ENCODE measurements around the gene CEACAM21. TPM values are rescaled to one million over a fixed set of nuclear protein-coding genes. Genes with fewer than 3 reads are reported as not detected.

CEACAM21 gene
- polyA plus RNA-seq (2013, experiment 1 of 4), result not detected
- not detected for polyA plus RNA-seq (2013, experiment 2 of 4)
- polyA plus RNA-seq (2013, experiment 3 of 4), result not detected
- not detected for polyA plus RNA-seq (2013, experiment 4 of 4)

DNA sequence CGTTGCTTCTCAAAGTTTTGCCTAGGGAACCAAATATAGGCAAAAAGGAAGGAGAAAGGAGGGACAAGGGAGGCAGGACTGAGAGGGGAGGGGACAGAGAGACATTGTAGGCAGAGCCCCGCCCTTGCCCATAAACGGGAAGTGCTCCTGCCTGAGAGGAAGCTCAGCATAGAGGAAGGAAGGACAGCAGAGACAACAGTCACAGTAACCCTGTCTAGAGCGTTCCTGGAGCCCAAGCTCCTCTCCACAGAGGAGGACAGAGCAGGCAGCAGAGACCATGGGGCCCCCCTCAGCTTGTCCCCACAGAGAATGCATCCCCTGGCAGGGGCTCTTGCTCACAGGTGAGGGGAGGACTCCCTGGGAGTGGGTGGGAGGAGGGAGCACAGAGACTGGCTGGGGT lies at the start of gene CEACAM21:
Gene CEACAM21, plus strand, starts transcription at position 169 of the 400 bp plus-strand sequence. Its CDS starts 109 bp downstream, at position 278.
- Histone ChIP-seq H3K27ac (ENCODE audit: insufficient read depth, low read depth, low read length, poor library complexity, severe bottlenecking) (no peak within 1 kb of the TSS), H3K4me3 (ENCODE audit: insufficient read depth, low read depth, low read length) (no peak within 1 kb of the TSS), H3K27me3 (ENCODE audit: control insufficient read depth, insufficient read depth, low read length, poor library complexity, severe bottlenecking) (peaks cover 17% of the 10 kb centered on the region), H3K4me1 (ENCODE audit: control insufficient read depth, insufficient read depth, low read length) (no peaks in the 10 kb centered on the region), H3K9me3 (ENCODE audit: control insufficient read depth, low read length) (no peaks in the 10 kb centered on the region), H3K36me3 (ENCODE audit: control insufficient read depth, insufficient read depth, low read length) (no peaks in the 10 kb centered on the region)
- WGBS, 2 experiments, result 45 to 47% methylated on average over 4 of the region's 4 CpGs

DNA sequence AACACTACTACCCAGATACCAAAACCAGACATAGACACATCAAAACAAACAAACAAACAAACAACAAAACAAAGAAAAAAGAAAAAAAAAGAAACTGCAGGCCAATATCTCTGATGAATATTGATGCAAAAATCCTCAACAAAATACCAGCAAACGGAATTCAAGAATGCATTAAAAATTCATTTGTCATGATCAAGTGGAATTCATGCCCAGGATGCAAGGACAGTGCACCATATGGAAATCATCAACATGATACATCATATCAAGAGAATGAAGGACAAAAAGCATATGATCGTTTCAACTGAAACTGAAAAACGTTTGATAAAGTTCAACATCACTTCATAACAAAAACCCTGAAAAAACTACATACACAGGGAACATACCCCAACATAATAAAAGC lies 48.9 kb upstream of the CEACAM21 start:
- H3K4me3 ChIP-seq (ENCODE audit: insufficient read depth, low read depth, low read length), result no peak overlapping the region
- H3K4me1 ChIP-seq (ENCODE audit: control insufficient read depth, insufficient read depth, low read length), result no peaks in the 10 kb centered on the region
- no peaks in the 10 kb centered on the region for H3K36me3 ChIP-seq (ENCODE audit: control insufficient read depth, insufficient read depth, low read length)
- H3K27me3 ChIP-seq (ENCODE audit: control insufficient read depth, insufficient read depth, low read length, poor library complexity, severe bottlenecking), result peaks cover 25% of the 10 kb centered on the region
- H3K9me3 ChIP-seq (ENCODE audit: control insufficient read depth, low read length), result no peaks in the 10 kb centered on the region
- H3K27ac ChIP-seq (ENCODE audit: insufficient read depth, low read depth, low read length, poor library complexity, severe bottlenecking), result no peak overlapping the region
- WGBS, 2 experiments, result 89 to 92% methylated on average over 3 of the region's 3 CpGs

DNA sequence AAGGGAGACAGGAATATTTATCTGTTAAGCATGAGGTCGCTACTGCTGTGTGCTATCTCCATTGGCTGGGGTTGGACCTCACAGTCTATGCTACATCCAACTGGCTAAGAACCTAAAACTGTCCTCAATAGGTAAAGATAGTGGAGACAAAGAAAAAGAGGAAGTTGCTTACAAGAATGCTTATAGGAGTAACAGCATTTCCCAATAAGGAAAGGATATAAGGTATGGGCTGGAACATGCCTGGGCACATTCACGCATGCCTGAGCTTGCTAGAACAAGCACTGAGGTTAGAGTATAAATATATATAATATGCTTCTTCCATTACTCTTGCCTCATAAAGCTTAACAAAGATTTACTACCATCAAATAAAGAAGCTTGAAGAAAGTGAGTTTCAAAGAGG lies 47.9 kb upstream of the CEACAM21 start:
- Histone ChIP-seq H3K27me3 (ENCODE audit: control insufficient read depth, insufficient read depth, low read length, poor library complexity, severe bottlenecking) (peaks cover 15% of the 10 kb centered on the region), H3K4me3 (ENCODE audit: insufficient read depth, low read depth, low read length) (no peak overlapping the region), H3K36me3 (ENCODE audit: control insufficient read depth, insufficient read depth, low read length) (no peaks in the 10 kb centered on the region), H3K9me3 (ENCODE audit: control insufficient read depth, low read length) (no peaks in the 10 kb centered on the region), H3K4me1 (ENCODE audit: control insufficient read depth, insufficient read depth, low read length) (no peaks in the 10 kb centered on the region), H3K27ac (ENCODE audit: insufficient read depth, low read depth, low read length, poor library complexity, severe bottlenecking) (no peak overlapping the region)
- 90 to 92% methylated on average over 1 of the region's 2 CpGs for WGBS, 2 experiments

DNA sequence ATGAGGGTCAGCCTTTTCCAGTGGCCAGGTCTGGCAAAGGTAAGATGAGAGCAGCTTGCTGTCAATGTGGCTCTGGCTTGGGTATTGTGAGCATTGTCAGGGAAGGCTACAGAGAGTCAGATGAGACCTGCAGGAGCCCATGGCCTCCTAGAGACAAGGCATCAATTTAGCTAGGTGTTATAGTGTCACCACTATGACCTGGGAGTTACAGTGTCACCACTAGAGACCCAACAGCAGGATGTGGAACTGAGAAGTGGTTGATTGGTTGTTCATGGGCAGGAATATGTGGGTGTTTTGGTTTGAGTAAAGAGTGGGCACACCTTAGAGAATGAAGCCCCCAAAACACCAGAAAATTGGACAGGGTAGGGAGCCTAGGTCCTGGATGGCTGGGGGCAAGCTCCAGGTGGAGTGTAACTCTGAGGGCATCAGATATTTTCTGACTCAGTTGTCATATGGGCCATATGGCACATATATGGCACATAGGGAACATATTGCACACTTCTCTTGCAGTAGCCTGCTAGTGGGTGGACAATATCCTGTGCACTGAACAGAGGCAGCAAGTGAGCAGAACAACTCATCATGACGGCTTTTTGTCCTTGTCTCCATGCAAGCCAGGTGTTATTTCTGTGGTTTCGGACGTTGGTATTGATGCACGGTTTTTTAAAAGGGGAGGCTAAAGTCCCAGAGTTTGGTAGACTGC lies 46.3 kb upstream of the CEACAM21 start:
- WGBS, 2 experiments, result 91 to 95% methylated on average over 4 of the region's 4 CpGs
- Histone ChIP-seq H3K4me3 (ENCODE audit: insufficient read depth, low read depth, low read length) (no peak overlapping the region), H3K9me3 (ENCODE audit: control insufficient read depth, low read length) (no peaks in the 10 kb centered on the region), H3K36me3 (ENCODE audit: control insufficient read depth, insufficient read depth, low read length) (no peaks in the 10 kb centered on the region), H3K27ac (ENCODE audit: insufficient read depth, low read depth, low read length, poor library complexity, severe bottlenecking) (no peak overlapping the region), H3K4me1 (ENCODE audit: control insufficient read depth, insufficient read depth, low read length) (no peaks in the 10 kb centered on the region), H3K27me3 (ENCODE audit: control insufficient read depth, insufficient read depth, low read length, poor library complexity, severe bottlenecking) (no peaks in the 10 kb centered on the region)

DNA sequence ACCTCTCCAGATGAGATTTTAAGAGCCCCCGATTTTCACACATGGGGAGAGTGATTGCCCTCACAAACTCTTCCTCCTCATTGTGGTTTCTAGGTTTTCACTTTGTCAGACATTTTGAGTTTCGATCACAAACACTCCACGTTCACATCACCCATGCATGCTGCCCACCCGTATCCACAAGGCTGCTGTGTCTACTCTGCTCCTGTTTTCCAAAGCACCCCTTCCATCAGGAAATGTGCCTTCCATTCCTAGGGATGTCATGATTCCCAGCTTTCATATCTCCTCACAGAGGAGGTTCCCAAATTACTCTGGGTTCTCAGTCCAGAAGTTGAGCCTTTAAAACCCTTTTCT lies 45.8 kb upstream of the CEACAM21 start:
- no peaks in the 10 kb centered on the region for H3K4me1 ChIP-seq (ENCODE audit: control insufficient read depth, insufficient read depth, low read length)
- H3K4me3 ChIP-seq (ENCODE audit: insufficient read depth, low read depth, low read length), result no peak overlapping the region
- WGBS, 2 experiments, result 87 to 90% methylated on average over 4 of the region's 4 CpGs
- H3K27me3 ChIP-seq (ENCODE audit: control insufficient read depth, insufficient read depth, low read length, poor library complexity, severe bottlenecking), result no peaks in the 10 kb centered on the region
- no peak overlapping the region for H3K27ac ChIP-seq (ENCODE audit: insufficient read depth, low read depth, low read length, poor library complexity, severe bottlenecking)
- no peaks in the 10 kb centered on the region for H3K9me3 ChIP-seq (ENCODE audit: control insufficient read depth, low read length)
- H3K36me3 ChIP-seq (ENCODE audit: control insufficient read depth, insufficient read depth, low read length), result no peaks in the 10 kb centered on the region

DNA sequence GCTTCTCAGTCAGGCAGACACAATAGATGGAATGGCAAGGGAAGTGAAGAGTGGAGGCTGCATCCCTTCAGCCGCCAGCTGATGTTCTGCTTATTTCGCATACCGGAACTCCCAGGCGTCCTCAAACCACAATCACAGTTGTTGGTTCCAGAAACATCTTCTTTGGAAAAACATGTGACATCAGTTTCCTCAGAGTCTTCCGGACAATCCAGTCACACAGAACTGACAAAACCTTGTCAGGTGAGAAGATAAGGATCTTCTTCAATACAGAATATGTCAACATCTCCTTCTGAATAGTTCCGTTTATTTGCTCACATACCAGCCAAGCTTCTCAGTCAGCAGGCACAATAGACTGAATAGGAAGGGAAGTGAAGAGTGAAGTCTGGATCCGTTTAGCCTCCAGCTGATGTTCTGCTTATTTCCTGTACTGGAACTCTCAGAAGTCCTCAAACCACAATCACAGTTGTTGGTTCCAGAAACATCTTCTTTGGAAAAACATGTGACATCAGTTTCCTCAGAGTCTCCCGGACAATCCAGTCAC lies 45.1 kb upstream of the CEACAM21 start:
- Histone ChIP-seq H3K27me3 (ENCODE audit: control insufficient read depth, insufficient read depth, low read length, poor library complexity, severe bottlenecking) (no peaks in the 10 kb centered on the region), H3K27ac (ENCODE audit: insufficient read depth, low read depth, low read length, poor library complexity, severe bottlenecking) (no peak overlapping the region), H3K4me3 (ENCODE audit: insufficient read depth, low read depth, low read length) (no peak overlapping the region), H3K9me3 (ENCODE audit: control insufficient read depth, low read length) (no peaks in the 10 kb centered on the region), H3K36me3 (ENCODE audit: control insufficient read depth, insufficient read depth, low read length) (no peaks in the 10 kb centered on the region), H3K4me1 (ENCODE audit: control insufficient read depth, insufficient read depth, low read length) (no peaks in the 10 kb centered on the region)
- 89 to 91% methylated on average over 7 to 8 of the region's 8 CpGs for WGBS, 2 experiments

DNA sequence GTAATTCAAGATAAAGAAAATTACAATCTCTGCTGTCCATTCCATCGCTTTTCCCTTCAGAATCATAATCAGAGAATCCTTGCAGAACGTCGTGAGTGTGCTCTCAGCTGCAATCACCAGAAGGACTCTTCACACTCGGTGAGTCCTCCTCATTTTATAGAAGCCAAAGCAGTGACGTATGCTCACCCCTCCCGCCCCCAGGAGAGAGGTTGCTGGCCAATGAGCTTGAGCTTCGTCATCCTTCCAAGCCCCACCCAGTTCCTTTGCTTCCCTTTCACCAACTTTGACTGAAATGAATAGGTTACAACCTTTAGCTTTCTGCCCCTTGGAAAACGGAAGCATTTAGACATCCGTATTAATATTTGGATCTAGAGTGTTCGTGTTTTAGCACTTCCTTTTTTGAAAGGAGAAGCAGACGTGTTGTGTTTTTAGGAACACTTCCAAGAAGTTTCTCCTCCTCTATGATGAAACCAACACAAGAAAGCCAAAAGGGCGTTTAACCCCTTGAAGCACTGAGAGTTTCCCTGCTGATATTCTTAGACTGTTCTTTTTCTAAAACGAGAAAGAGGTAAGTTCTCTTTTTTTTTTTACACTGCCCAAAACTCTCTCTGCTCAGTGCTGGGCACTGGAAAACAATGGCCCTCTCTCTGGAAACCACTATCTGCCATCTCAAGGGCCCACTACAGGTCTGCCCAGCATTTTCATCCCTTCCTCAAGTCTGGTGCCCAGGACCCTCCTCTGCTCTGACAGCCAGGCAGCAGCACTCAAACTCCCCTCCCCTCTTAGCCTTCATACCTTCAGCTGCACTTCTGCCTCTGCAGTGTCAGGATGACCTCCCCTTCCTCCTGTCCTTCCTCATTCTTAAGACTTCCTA lies 44.3 kb upstream of the CEACAM21 start:
- Histone ChIP-seq H3K27me3 (ENCODE audit: control insufficient read depth, insufficient read depth, low read length, poor library complexity, severe bottlenecking) (no peaks in the 10 kb centered on the region), H3K27ac (ENCODE audit: insufficient read depth, low read depth, low read length, poor library complexity, severe bottlenecking) (no peak overlapping the region), H3K4me3 (ENCODE audit: insufficient read depth, low read depth, low read length) (no peak overlapping the region), H3K9me3 (ENCODE audit: control insufficient read depth, low read length) (no peaks in the 10 kb centered on the region), H3K36me3 (ENCODE audit: control insufficient read depth, insufficient read depth, low read length) (no peaks in the 10 kb centered on the region), H3K4me1 (ENCODE audit: control insufficient read depth, insufficient read depth, low read length) (no peaks in the 10 kb centered on the region)
- WGBS, 2 experiments, result 87% methylated on average over 13 of the region's 13 CpGs

DNA sequence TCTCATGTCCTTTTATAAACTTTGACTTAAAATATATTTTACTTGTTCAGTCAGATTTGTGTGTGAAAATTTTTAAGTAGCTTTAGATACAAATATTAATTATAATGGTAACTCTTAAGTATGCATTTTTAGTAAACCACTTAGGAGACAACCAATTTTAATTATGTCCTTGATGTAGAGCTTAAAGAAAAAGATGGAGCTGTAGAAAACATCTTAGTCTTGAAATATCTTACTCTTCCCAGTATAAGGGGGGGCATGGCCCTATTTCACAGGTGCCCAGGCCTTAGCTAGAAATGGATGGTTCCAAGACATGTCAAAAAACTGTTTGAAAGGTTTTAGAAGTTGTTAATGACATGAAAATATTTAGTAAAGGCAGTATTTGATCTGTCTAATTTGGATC lies 43.4 kb upstream of the CEACAM21 start:
- Histone ChIP-seq H3K36me3 (ENCODE audit: control insufficient read depth, insufficient read depth, low read length) (no peaks in the 10 kb centered on the region), H3K27ac (ENCODE audit: insufficient read depth, low read depth, low read length, poor library complexity, severe bottlenecking) (no peak overlapping the region), H3K4me1 (ENCODE audit: control insufficient read depth, insufficient read depth, low read length) (no peaks in the 10 kb centered on the region), H3K27me3 (ENCODE audit: control insufficient read depth, insufficient read depth, low read length, poor library complexity, severe bottlenecking) (no peaks in the 10 kb centered on the region), H3K4me3 (ENCODE audit: insufficient read depth, low read depth, low read length) (no peak overlapping the region), H3K9me3 (ENCODE audit: control insufficient read depth, low read length) (no peaks in the 10 kb centered on the region)

DNA sequence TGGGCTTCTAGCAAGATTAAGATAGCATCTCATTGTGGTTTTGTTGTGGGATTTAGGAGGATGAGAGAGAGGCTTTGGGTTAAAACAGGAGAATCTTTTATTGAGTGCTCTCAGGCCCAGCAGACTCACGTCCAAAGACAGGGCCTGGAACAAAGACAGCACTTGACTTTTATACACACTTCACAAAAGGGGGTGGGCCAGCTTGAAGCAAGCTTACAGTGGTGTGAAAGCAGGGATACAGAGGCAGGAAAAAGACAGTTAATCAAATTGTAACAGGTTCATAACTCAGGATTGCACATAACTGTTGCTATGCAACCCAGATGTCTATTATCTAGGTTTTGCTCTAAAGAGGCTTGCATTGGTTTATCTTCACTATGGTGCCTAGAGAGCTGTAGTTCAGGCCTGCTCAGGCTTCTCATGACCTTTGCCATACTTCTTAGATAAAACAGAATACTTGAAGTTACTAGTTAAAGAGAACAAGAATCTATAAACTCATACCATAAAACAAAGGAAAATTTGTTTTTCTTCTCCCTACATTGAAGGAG lies 42.2 kb upstream of the CEACAM21 start:
- Histone ChIP-seq H3K4me1 (ENCODE audit: control insufficient read depth, insufficient read depth, low read length) (no peaks in the 10 kb centered on the region), H3K4me3 (ENCODE audit: insufficient read depth, low read depth, low read length) (no peak overlapping the region), H3K9me3 (ENCODE audit: control insufficient read depth, low read length) (no peaks in the 10 kb centered on the region), H3K36me3 (ENCODE audit: control insufficient read depth, insufficient read depth, low read length) (no peaks in the 10 kb centered on the region), H3K27me3 (ENCODE audit: control insufficient read depth, insufficient read depth, low read length, poor library complexity, severe bottlenecking) (no peaks in the 10 kb centered on the region), H3K27ac (ENCODE audit: insufficient read depth, low read depth, low read length, poor library complexity, severe bottlenecking) (no peak overlapping the region)
- 60% methylated on average over 1 of the region's 1 CpG; no CpG with 5 or more reads in 1 of the 2 experiments for WGBS, 2 experiments

Data from ectodermal cell (in vitro differentiated cells).